NCI-H345 treated with DMSO at 0.1 percent for 48 hours (cell line): ENCODE data around the gene ELL2.

ENCODE experiments used
- DNase-seq: peaks from one replicate; lab custom pipeline; 2025; ENCODE audit not compliant: unreplicated experiment; lab: John Stamatoyannopoulos, UW

The ELL2 gene

DNA sequence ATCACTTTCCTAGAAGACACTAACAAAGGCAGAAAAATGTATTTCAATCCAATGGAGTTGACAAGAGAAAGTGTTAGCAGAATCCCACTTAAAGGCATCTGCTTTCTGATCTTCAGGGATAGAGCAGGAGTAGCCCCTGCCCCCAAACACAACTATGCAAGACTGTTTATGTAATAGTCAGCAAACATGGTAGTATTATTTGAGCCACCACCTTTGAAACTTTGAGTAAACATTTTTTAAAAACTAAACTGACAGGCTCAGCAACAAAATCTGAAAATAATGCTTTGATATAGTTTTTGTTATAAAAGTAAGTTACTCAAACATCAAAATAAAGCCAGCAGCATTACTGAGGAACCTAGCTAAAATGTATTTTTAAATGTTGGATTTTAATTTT lies 4.8 kb downstream of the ELL2 start:
- no peak for DNase-seq

DNA sequence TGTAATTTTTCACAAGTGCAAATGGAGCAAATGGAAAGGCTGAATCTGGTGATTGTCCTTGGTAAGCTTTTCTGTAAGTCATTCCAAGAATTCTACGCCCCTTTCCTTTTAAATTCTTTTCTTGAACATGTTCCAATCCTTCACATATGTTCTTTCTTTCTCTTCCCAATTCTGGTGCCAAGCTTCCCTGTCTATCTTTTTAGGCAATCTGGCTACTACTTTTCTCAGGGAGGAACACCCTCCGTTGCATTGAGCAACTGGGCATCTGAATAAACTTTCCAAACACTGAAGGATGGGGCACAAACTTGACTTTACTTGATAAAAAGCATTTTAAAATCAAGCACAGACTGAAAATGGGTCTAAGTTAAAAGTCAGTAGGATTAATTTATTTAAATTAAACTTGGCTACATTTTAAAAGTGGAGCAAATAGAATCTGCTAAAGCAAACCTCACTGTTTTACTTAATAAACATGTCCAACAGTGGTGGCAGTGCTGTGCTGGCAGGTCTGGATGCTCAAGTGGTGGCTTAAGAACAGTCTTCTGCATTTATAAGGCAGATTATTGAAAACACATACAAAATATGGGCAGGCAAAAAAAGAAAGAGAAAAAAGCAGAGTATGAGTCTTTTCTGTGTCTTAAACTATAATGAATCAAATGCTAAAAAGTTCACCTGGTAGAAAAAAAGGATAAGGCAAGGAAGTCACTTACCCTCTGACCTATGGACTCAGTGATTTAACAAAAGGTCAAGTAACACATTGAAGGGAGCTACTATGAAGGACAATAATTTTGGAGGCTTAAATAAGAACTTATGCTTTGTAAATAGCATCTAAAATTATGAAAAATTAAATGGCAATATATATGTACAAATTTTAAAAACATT lies 5.4 kb downstream of the ELL2 start:
- DNase-seq, result no peak

DNA sequence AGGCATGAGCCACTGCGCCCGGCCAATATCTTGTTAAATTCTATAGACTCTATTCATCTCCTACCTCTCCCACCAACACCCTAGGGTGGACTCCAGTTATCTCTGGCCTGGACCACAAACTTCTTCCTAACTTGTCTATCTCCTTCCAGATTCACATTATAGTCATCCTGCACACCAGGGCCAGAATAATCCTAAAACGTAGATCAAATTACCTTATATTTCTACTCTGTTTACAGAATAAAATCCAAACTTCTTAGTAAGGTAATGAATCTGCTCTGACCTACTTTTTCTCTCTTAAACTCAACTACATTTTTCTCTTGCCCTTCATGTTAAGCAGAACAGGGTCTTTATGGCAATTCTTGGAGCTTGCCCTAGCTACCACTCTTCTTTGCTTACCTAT lies 6.9 kb downstream of the ELL2 start:
- DNase-seq, result no peak

DNA sequence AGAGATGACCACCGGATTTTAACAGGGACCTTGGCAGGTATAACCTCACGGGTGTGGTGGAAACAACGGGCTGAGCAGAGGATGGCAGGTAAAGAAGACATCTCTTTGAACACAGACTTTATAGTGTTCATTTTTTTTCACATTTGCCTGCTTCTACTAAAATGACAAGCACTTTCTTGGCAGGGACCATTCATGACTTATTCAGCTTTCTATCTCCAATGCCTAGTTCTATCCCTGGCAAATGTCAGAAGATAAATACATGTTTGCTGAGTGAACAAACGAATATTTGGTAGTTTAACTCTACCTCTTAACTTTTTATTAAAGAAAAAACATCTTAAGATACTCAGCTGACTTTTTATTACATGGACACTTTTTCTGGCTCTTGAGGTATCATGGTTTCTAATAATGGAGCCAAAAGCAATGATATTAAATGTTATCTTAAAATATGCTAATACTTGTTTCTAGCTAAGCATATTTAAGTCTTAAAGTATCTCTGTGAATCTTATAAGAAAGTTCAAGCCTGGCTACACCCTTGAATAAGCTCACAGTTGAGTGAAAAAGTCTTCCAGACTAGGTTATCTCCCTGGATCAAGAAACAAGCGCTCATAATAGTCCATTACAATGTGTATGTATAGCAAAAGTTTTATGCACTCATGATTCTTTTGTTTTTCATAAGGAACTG lies 8.5 kb downstream of the ELL2 start:
- DNase-seq, result no peak

DNA sequence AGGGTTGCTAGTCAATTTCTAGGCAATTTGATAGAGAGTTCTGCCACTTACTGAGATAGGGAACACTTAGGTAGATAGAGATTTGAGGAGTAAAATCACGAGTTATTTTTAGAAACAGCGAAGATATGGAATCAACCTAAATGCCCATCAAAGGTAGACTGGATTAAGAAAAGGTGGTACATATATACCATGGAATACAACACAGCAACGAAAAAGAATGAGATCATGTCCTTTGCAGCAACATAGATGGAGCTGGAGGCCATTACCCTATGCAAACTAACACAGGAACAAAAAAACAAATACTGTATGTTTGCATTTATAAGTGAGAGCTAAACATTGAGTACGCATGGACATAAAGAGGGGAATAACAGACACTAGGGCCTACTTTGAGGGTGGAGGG lies 9.7 kb downstream of the ELL2 start:
- DNase-seq, result no peak

DNA sequence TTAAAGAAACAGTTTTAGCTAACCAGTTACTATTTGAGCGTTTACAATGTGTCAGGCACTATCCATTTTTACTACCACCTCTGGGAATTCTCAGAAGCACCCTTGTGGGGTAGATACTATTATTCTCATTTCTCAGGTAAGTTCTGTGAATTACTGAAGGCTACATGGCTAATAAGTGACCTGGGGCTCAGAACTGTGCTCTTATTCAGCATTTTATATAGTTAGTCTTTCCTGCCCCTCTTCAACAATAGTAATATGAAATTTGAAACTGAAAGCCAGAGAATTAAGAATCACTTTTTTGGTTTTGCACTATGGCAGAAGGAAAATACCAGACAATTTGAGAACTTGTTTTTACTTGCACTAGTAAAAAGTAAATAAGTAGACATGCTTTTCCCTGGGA lies 11.8 kb downstream of the ELL2 start:
- DNase-seq, result no peak

DNA sequence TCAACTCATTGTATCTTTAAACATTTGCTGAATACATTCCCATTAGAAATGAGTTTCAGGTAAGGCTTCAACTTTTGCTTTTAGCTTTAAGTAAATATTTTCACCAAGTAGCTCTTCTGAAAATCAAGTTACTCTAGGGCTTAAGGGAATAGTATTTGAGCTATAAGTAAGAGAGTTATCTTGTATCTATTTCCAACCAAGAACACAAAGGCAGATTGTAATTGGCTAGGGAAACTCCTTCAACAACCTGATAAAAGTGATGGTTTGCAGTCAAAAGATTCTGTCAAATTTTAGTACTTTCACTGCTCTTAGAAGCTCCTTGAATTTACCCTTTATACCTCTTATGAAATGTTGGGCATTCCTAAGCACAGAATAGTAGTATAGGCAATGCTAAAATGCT lies 13.0 kb downstream of the ELL2 start:
- no peak for DNase-seq

DNA sequence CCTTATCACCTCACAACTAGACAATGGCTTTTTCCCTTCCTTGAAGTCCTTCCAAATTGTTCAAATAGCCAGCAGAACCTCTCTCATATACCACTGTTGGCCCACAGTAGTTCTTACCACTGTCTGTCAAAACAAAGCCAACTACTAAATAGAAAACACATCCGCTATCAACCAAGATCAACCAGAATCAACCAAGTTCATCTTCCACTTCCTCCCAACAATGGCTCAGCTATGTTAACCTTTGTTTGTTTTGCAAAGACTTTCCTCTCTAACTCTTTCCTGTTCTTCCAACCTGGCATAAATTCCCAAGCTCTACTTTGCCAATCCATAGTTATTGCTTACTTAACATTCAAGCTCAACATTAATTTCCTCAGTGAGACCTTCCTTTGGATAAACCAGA lies 15.2 kb downstream of the ELL2 start:
- no peak for DNase-seq

DNA sequence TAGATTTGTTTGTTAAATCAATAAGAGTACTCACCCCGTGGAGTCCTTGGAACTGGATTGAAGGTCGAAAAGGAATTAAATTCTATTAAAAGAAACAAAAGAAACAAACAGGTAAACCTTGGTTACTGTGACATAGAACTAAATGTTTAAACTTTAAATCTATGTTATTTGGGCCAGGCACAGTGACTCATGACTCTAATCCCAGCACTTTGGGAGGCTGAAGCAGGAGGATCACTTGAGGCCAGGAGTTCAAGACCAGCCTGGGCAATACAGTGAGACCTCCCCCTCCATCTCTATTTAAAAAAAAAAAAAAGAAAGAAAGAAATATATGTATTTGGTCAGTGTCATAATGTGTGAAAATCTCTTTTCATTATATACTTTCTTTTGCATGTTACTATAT lies 18.7 kb downstream of the ELL2 start:
- no peak for DNase-seq

DNA sequence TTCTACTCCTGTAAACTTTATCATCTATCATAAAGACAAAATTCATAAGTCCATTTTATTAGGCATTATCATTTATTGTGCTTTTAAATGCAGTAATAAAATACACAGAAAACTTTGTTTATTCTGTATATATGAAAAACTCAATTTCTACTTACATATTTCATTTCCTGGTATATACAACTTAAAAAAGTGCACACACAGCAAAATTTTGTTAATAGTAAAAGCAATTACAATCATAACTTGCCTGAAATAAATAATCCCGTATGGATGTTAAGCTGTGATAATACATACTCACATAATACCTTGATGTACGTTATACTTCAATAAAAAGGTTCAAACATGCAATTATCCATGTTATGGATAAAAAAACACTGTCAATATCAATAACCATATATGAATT lies 19.2 kb downstream of the ELL2 start:
- DNase-seq, result no peak

DNA sequence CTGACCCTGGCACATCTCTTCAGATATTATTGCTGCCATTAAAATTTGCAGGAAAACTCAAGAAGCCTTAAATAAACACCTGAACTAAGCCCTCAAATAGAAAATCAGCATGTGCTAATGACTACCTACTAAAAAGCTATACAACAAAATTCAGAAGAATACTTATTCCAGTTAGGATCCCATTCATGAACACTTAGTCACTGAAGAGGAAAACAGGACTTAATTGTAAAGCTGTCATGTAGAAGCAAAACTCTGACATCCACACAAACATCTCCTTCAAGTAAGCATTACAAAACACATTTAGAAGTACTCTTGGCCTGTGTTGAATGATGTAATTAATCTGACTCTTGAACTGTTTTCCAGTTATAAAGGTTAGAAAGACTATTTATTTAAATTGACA lies 19.9 kb downstream of the ELL2 start:
- DNase-seq, result no peak

DNA sequence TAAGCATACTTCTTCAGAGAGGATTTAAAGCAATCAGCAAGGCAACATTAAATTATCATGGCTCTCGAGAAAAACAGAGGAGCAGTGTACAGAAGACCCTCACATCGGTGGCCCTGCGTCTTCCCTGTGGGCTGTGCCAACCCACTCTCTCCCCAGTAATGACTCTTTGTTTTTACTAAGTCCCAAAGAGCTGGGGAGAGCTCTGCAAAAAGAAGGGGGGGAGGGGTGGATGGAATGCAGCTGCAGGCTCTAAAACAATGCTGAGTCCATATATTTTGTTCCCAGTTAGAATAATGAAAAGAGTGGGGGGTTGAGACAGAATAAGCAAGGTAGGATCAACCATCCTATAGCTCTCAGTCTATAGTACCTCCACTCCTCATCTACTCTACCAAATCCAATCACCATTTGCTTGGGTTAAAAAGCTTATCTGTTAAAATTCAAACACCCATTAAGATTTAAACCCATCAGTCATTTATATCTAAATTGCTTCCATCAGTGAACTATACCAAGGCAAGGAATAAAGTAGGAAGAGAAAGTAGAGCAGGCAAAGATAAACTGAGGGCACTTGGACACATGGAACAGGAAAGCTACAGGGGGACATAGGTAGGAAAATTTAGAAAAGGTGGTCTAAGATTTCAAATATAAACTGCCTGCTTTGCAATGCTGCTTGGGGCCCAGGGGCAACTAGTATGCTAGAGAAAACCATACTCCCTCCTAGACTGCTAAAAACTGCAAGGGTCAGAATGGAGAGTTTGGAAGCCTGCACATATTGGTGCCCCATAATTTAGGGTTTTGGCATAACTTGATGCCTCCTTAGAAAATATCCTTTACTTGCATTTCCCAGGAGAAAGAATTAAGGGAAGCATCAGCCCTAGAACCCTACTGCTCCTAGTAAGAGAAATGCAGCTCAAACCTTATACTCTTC lies 20.6 kb downstream of the ELL2 start:
- no peak for DNase-seq

DNA sequence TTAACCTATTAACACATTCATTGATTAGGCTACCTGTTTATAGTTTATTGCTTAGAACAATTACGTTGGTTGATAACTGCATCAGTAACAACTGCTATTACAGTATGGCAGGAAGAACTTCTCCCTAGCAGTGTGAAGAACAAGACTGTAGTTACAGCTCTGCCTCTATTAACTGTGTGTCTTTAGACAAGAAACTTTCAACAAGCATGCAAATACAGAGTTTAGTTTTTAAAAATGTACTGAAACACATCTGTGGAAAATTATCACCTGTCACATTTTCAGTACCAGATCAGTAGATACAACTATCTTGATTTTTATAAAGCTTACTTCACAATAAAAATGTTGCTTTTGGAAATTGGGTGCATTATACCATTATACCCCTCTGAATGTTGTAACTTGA lies 22.2 kb downstream of the ELL2 start:
- DNase-seq, result no peak

DNA sequence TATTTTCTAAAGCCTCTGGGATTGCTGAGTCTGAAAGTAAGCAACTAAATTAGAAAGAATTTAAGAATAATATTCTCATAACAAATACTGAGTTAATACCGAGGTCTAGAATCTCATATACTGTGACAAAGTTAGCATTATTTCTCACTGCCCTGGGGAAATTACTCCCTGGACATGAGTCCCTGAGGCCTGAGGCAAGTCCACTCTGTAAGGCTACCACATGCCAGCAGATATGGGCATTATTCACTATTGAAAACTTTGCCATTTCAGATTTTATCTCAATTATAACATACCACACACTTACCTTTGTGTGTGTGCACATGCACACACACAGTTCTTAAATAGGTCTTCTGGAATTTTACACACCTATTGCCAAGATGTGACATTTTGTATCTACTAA lies 22.9 kb downstream of the ELL2 start:
- no peak for DNase-seq

DNA sequence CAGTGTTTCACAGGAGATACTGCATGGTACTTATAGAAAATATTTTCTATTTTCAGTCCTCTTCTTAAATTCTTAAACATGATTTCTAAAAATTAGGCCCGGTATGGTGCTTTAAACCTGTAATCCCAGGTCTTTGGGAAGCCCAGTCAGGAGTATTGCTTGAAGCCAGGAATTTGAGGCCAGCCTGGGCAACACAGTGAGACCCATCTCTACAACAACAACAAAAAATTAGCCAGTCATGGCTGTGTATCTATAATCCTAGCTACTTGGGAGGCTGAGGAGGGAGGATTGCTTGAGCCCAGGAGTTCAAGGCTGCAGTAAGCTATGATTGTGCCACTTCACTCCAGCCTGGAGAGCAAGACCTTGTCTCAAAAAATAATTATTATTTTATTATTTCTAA lies 23.3 kb downstream of the ELL2 start:
- no peak for DNase-seq

DNA sequence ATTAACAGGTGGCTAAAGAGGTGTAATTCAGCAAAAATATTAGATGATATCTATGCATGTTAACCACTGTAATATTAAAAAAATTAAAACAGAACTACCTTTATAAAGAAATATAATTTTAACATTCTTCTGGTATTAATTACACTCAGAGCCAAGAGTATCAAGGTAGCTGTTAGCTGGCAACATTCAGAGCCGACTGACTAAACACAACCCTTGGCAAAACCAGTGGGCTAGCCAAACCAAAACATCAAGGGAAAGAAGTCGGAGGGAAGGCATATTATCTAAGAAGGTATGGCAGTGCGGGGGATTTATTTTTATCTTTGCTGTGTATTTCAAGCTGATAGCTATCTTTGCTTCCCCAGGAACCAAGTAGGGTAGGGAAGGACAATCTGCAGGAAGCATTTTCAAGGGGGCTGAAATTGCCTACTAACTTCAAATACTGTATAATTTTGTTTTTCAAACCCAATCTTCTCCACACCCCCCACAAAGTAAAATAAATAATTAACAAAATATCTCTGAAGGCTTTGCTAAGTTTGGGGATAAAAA lies 24.0 kb downstream of the ELL2 start:
- no peak for DNase-seq

DNA sequence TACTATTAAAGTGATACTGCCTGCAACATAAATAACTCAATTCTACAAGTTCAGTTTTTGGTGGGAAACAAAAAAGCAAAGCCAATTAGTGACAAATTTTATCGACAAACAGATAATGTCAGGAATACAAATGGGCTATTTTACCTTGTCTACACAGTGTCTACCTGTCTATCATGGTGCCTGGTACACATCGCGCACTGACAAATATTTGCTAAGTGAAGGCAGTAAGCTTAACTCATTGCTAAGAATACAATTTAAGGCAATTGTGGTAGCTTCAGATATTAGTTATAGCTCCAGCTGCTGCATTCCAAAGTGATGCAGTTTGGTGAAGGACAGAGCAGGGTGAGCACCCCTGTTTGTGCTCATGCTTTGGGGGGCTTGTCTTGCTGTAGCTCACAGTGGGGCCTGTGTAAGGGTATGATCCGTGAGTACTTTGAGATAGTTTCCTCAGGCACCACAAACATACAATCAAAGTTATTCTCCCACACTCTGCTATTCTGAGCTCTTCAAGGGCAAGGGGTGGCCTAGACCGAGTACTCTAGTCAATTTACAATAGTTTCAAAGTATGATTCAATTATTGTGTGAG lies 24.7 kb downstream of the ELL2 start:
- no peak for DNase-seq

DNA sequence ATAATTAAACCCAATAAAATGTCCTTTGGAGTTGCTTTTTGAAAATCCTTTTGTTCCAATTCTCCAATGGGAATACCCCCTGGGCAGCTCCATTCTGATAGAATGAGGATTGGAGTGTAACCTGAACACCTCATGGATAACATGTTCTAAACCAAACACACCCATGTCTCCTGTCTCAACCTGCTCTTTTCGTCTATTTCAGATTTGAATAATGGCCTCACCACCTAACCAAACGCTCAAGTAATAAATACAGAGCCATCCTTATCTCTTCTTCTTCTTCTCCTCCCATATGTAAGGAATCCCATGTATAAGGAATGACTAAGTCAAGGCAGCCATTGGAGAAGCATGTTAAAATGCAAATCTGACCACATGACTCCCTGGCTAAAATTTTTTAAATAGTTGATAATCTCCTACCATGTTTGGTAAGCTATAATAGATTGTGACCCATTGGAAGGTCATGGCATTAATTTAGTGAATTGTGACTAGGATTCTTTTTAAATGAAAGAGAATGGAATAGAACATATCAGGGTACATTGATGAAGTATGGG lies 26.0 kb downstream of the ELL2 start:
- DNase-seq, result no peak

DNA sequence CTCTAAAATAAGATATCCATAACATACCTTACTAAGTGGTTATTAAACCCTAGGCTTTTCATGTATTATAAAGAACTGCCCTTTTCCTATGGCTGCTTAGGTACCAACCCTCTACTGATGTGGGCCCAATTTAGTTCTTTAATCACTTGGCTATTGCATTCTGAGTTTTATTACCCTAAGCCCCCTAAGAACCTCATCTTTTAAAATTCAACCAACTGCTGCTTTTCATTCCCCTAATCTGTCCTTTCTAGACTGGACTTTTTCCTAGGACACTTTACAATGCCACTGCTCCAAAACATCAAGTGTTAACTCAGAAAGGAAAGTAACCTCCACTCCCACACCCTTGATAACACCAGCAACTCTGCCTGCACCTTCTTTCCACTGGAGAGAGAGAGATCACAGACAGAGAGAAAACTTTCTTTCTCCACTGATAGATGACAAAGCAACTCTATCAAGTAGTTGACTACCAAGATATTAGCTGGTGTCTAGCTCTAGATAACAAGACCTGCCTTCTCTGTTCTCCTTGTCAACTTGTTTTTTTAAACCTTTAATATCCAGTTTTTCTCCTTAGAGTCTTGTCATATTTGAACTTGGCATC lies 27.3 kb downstream of the ELL2 start:
- DNase-seq, result no peak

DNA sequence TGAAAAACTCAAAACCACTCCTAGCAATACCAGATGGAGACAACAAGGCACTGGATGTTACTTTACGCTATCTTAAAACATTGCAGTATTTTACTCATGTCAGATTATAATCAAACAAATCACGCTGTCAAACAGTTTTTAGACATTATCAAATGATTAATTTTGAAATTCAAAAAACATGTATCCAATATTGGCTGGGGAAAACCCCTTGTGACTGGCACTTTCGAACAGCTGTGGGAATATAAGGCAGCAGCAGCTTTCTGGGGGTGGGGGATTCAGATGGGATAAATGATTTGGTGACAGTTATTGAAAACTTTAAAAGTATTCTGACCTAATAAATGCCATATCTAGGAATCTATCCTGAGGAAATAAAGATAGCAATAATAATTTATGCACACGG lies 28.7 kb downstream of the ELL2 start:
- DNase-seq, result no peak
